Activated CD4-positive, alpha-beta T cell treated with anti-CD3 and anti-CD28 coated beads, Interleukin-2, amount 10 ng/mL, durations not matched to agents 24 days and 14 days (primary cell): ENCODE results near the gene SERPINF2. TPM values are rescaled to one million over a fixed set of nuclear protein-coding genes. Genes with fewer than 3 reads are reported as not detected.
"Not testable (repeated sequence)": the region's sequence is repeated elsewhere in the genome, so short reads cannot be mapped to it uniquely, and the experiment has no call there.

ENCODE experiments used
- DNase-seq: peaks from one replicate; pipeline ENCODE4 v3.0.0; 2022
- H3K27ac Mint-ChIP-seq: one replicate; pipeline ENCODE4 v1.8.0; 2022; ENCODE audit warnings: mild to moderate bottlenecking, mixed read lengths
- H3K27me3 Mint-ChIP-seq: one replicate; pipeline ENCODE4 v1.8.0; 2022; ENCODE audit warnings: mixed read lengths
- H3K36me3 Mint-ChIP-seq: one replicate; pipeline ENCODE4 v1.8.0; 2022; ENCODE audit warnings: low read depth, mild to moderate bottlenecking, mixed read lengths
- H3K4me1 Mint-ChIP-seq: one replicate; pipeline ENCODE4 v1.8.0; 2021; ENCODE audit warnings: mixed read lengths
- H3K4me3 Mint-ChIP-seq: one replicate; pipeline ENCODE4 v1.8.0; 2022; ENCODE audit warnings: mild to moderate bottlenecking, moderate library complexity, mixed read lengths
- H3K9me3 Mint-ChIP-seq: one replicate; pipeline ENCODE4 v1.8.0; 2021; ENCODE audit warnings: mixed read lengths
- intact Hi-C: fragments of 100-400 bp; cut with micrococcal nuclease; formaldehyde crosslinking; loops from one replicate; pipeline ENCODE4 v1.15.1; 2023
- total RNA-seq: library from RNA; stranded (reverse); gene quantifications from 2 replicates; pipeline ENCODE4 v1.2.3, GENCODE V29; 2022

The SERPINF2 gene
- total RNA-seq, 1 donor from 2014 or later: 0.16 TPM

- peaks cover 8% of the 10 kb centered on the region for H3K4me1 Mint-ChIP-seq
- H3K27ac Mint-ChIP-seq: no peak overlapping the region
- intact Hi-C loops: no loop called here
- H3K4me3 Mint-ChIP-seq: no peak overlapping the region
- H3K36me3 Mint-ChIP-seq: peaks cover 1% of the 10 kb centered on the region
- DNase-seq: no peak
- H3K27me3 Mint-ChIP-seq: no peaks in the 10 kb centered on the region
- no peaks in the 10 kb centered on the region for H3K9me3 Mint-ChIP-seq
These were observed 27.3 kb downstream of the SERPINF2 start for GRCh38 chr17:1769822-1770477.

- intact Hi-C loops, H3K9me3 Mint-ChIP-seq, DNase-seq, H3K27me3 Mint-ChIP-seq, H3K4me3 Mint-ChIP-seq, H3K4me1 Mint-ChIP-seq: not testable (repeated sequence)
- Mint-ChIP-seq H3K36me3 (peaks cover 12% of the 10 kb centered on the region), H3K27ac (peak overlapping the region; percentile 59)
These were observed 30.5 kb downstream of the SERPINF2 start for GRCh38 chr17:1773000-1773695.

- Mint-ChIP-seq H3K9me3 (no peaks in the 10 kb centered on the region), H3K27me3 (no peaks in the 10 kb centered on the region), H3K4me1 (peaks cover 6% of the 10 kb centered on the region), H3K36me3 (peaks cover 14% of the 10 kb centered on the region), H3K4me3 (no peak overlapping the region), H3K27ac (peak overlapping the region; percentile 32)
- intact Hi-C loops: no loop called here
- peak; percentile 51 for DNase-seq
These were observed 31.1 kb downstream of the SERPINF2 start for GRCh38 chr17:1773696-1774181.

- H3K27me3 Mint-ChIP-seq: no peaks in the 10 kb centered on the region
- H3K4me1 Mint-ChIP-seq: peaks cover 5% of the 10 kb centered on the region
- H3K36me3 Mint-ChIP-seq: peaks cover 19% of the 10 kb centered on the region
- DNase-seq: no peak
- intact Hi-C loops: no loop called here
- H3K4me3 Mint-ChIP-seq: no peak overlapping the region
- H3K27ac Mint-ChIP-seq: peak overlapping the region; percentile 42
- no peaks in the 10 kb centered on the region for H3K9me3 Mint-ChIP-seq
These were observed 31.9 kb downstream of the SERPINF2 start for GRCh38 chr17:1774390-1775176.

GRCh38 chr17:1776328-1776727 is 33.7 kb downstream of the SERPINF2 start:
- intact Hi-C loops: no loop called here
- no peaks in the 10 kb centered on the region for H3K27me3 Mint-ChIP-seq
- no peak overlapping the region for H3K27ac Mint-ChIP-seq
- no peak for DNase-seq
- H3K4me3 Mint-ChIP-seq: no peak overlapping the region
- H3K4me1 Mint-ChIP-seq: peaks cover 2% of the 10 kb centered on the region
- H3K36me3 Mint-ChIP-seq: peaks cover 25% of the 10 kb centered on the region
- H3K9me3 Mint-ChIP-seq: no peaks in the 10 kb centered on the region

GRCh38 chr17:1776857-1777256 is 34.2 kb downstream of the SERPINF2 start:
- Mint-ChIP-seq H3K27me3 (no peaks in the 10 kb centered on the region), H3K9me3 (no peaks in the 10 kb centered on the region), H3K4me1 (peaks cover 2% of the 10 kb centered on the region), H3K36me3 (peaks cover 31% of the 10 kb centered on the region), H3K27ac (no peak overlapping the region), H3K4me3 (no peak overlapping the region)
- DNase-seq: no peak
- intact Hi-C loops: no loop called here

- H3K36me3 Mint-ChIP-seq: peaks cover 50% of the 10 kb centered on the region
- H3K27me3 Mint-ChIP-seq: no peaks in the 10 kb centered on the region
- no peak overlapping the region for H3K4me3 Mint-ChIP-seq
- no peaks in the 10 kb centered on the region for H3K9me3 Mint-ChIP-seq
- intact Hi-C loops: loop anchor here (5.0 kb wide), 1 partner anchor 57 kb away; the partner anchor contains the start of gene WDR81
- no peak overlapping the region for H3K27ac Mint-ChIP-seq
- no peak for DNase-seq
- H3K4me1 Mint-ChIP-seq: peaks cover 5% of the 10 kb centered on the region
These were observed 37.0 kb downstream of the SERPINF2 start for GRCh38 chr17:1779571-1780131.

GRCh38 chr17:1782171-1782567 is 39.5 kb downstream of the SERPINF2 start:
- H3K27me3 Mint-ChIP-seq: no peaks in the 10 kb centered on the region
- no peak overlapping the region for H3K4me3 Mint-ChIP-seq
- H3K4me1 Mint-ChIP-seq: peaks cover 7% of the 10 kb centered on the region
- H3K27ac Mint-ChIP-seq: no peak overlapping the region
- H3K36me3 Mint-ChIP-seq: peaks cover 56% of the 10 kb centered on the region
- no peak for DNase-seq
- intact Hi-C loops: loop anchor here (5.0 kb wide), 1 partner anchor 60 kb away; the partner anchor contains the start of gene WDR81
- no peaks in the 10 kb centered on the region for H3K9me3 Mint-ChIP-seq

- Mint-ChIP-seq H3K27ac (peak overlapping the region; percentile 71), H3K4me3 (no peak overlapping the region), H3K27me3 (no peaks in the 10 kb centered on the region), H3K4me1 (peaks cover 7% of the 10 kb centered on the region), H3K36me3 (peaks cover 51% of the 10 kb centered on the region), H3K9me3 (no peaks in the 10 kb centered on the region)
- intact Hi-C loops: loop anchor here (5.0 kb wide), 1 partner anchor 61 kb away; the partner anchor contains the start of gene WDR81
- no peak for DNase-seq
These were observed 40.6 kb downstream of the SERPINF2 start for GRCh38 chr17:1783271-1783670.

- intact Hi-C loops: loop anchor here (5.0 kb wide), 1 partner anchor 62 kb away; the partner anchor contains the start of gene WDR81
- Mint-ChIP-seq H3K9me3 (no peaks in the 10 kb centered on the region), H3K27ac (peak overlapping the region; percentile 71), H3K27me3 (no peaks in the 10 kb centered on the region), H3K4me3 (no peak overlapping the region), H3K36me3 (peaks cover 55% of the 10 kb centered on the region), H3K4me1 (peaks cover 7% of the 10 kb centered on the region)
- peak; percentile 66 for DNase-seq
These were observed 41.4 kb downstream of the SERPINF2 start for GRCh38 chr17:1783834-1784611.

- Mint-ChIP-seq H3K9me3 (no peaks in the 10 kb centered on the region), H3K27me3 (no peaks in the 10 kb centered on the region), H3K27ac (no peak overlapping the region), H3K4me3 (no peak overlapping the region), H3K36me3 (peaks cover 47% of the 10 kb centered on the region), H3K4me1 (peaks cover 7% of the 10 kb centered on the region)
- intact Hi-C loops: no loop called here
- no peak for DNase-seq
These were observed 43.3 kb downstream of the SERPINF2 start for GRCh38 chr17:1785930-1786329.

- Mint-ChIP-seq H3K4me3 (no peak overlapping the region), H3K4me1 (peaks cover 7% of the 10 kb centered on the region), H3K36me3 (peaks cover 44% of the 10 kb centered on the region), H3K27ac (no peak overlapping the region), H3K27me3 (no peaks in the 10 kb centered on the region), H3K9me3 (no peaks in the 10 kb centered on the region)
- DNase-seq: no peak
- intact Hi-C loops: no loop called here
These were observed 44.0 kb downstream of the SERPINF2 start for GRCh38 chr17:1786708-1787107.
